ENCODE results near the gene CD2.

Gene CD2

DNA sequence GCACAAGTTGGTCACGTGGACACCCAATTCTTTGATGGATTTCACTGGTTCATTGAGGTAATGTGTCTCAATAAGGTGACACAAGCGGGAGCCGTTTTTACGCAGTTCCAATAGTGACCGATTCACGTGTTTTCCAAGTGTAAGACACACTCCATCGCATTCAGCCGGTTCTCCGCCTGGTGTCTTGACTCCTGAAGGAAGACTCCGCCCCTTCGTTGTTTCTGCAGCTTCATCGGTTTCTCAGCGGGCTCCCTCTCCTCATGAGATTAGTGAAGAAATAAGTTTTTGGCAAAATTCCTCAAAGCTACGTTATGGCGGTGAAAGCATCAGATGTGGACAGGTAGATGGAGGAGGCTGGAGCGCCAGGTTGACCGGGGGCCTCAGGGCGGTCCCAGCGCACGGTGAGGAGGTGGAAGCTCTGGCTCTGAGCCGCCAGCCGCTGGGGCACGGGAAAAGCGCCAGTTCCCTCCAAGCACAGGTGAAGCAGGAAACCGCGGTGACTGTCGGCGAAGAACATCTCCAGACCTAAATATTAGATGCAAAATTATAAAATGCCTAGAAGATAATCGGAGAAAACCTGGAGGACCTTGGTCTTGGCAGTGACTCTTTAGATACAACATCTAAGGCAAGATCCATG is 21.0 kb downstream of the CD2 start:
- Histone ChIP-seq H3K27ac (ENCODE audit: insufficient read depth, low read depth, low read length, poor library complexity, severe bottlenecking) (no peak overlapping the region), H3K9me3 (ENCODE audit: control insufficient read depth, low read length) (no peaks in the 10 kb centered on the region), H3K4me1 (ENCODE audit: control insufficient read depth, insufficient read depth, low read length) (no peaks in the 10 kb centered on the region), H3K36me3 (ENCODE audit: control insufficient read depth, insufficient read depth, low read length) (no peaks in the 10 kb centered on the region), H3K4me3 (ENCODE audit: insufficient read depth, low read depth, low read length) (no peak overlapping the region), H3K27me3 (ENCODE audit: control insufficient read depth, insufficient read depth, low read length, poor library complexity, severe bottlenecking) (no peaks in the 10 kb centered on the region)
- 96% methylated on average over 29 of the region's 29 CpGs for WGBS, 2 experiments

DNA sequence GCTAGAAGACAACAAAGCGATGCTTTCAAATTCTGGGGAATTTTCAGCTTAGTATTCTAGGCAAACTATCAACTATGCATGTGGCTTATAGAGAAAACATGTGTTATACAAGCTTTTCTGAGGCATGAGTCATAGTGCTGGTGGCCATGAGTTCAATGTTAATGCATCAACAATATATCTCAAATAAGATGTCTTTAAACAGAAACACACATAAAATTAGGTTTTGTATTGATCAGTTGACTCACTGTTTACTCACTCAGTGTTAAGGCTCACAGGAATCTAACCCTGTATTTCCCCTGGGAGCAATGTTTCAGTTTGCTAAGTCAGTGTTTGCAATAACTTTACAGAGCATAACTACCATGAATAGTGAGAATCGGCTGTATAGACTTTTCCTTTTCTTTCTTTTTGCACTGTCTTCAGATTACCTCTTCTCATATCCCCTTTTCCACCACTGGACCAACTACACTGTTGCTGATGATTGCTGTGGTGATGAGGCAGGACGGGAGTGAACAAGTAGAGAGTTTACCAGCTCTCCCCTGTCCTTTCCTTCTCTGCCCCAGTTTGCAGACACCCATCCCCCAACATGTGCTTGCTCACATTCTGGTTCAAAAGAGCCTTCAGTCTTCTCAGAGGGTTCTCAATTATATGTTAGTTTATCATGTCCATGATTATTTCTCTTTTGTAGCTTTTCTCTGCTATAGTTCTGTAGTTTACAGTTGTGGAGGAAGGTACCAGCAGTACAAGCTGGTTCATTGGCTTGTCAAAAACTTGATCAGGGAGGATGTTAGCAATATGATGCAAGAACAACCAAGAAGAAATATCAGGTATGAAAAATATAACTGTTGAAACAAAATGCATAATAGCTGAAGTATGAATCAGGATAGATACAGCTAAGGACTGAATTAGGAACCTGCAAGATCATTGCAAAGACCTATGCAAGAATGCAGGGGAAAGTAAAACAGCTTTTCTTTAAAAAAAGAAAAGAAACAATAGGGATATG is 23.9 kb downstream of the CD2 start:
- Histone ChIP-seq H3K4me3 (ENCODE audit: insufficient read depth, low read depth, low read length) (no peak overlapping the region), H3K27me3 (ENCODE audit: control insufficient read depth, insufficient read depth, low read length, poor library complexity, severe bottlenecking) (no peaks in the 10 kb centered on the region), H3K36me3 (ENCODE audit: control insufficient read depth, insufficient read depth, low read length) (no peaks in the 10 kb centered on the region), H3K9me3 (ENCODE audit: control insufficient read depth, low read length) (no peaks in the 10 kb centered on the region), H3K27ac (ENCODE audit: insufficient read depth, low read depth, low read length, poor library complexity, severe bottlenecking) (no peak overlapping the region), H3K4me1 (ENCODE audit: control insufficient read depth, insufficient read depth, low read length) (no peaks in the 10 kb centered on the region)
- 61 to 79% methylated on average over 3 of the region's 3 CpGs for WGBS, 2 experiments

DNA sequence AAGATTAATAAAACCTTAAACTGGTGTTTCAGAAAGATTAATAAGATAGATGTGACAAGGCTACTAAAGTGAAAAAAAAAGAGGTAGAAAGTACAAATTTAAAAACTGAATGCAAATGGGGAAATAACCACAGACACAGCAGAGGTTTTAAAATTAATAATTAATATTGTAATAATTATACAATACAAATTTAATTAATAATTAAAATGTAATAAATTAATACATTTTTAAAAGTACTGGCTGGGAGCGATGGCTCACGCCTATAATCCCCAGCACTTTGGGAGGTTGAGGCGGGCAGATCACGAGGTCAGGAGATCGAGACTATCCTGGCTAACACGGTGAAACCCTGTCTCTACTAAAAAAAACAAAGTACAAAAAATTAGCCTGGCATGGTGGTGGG is 26.8 kb downstream of the CD2 start:
- 89 to 97% methylated on average over 6 of the region's 6 CpGs for WGBS, 2 experiments

DNA sequence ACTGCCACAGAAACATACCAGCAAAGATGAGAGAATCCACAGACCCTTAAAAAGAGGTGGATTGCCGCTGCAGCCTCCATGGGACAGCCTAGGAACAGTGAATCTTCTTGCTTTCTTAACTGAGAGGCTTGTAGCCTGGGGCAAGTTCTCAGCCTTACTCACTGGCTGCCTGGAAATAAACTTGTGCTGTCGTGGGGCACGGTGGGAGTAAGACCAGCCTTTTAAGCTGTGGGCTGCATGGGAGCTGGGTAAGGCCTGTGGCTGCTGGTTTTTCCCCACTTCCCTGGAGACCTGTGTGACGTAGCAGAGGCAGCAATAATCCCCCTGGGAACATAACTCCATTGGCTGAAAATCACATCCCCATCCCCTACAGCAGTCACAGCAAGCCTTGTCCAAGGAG is 30.8 kb downstream of the CD2 start:
- Histone ChIP-seq H3K4me3 (ENCODE audit: insufficient read depth, low read depth, low read length) (no peak overlapping the region), H3K9me3 (ENCODE audit: control insufficient read depth, low read length) (no peaks in the 10 kb centered on the region), H3K27ac (ENCODE audit: insufficient read depth, low read depth, low read length, poor library complexity, severe bottlenecking) (no peak overlapping the region), H3K27me3 (ENCODE audit: control insufficient read depth, insufficient read depth, low read length, poor library complexity, severe bottlenecking) (no peaks in the 10 kb centered on the region), H3K36me3 (ENCODE audit: control insufficient read depth, insufficient read depth, low read length) (no peaks in the 10 kb centered on the region), H3K4me1 (ENCODE audit: control insufficient read depth, insufficient read depth, low read length) (no peaks in the 10 kb centered on the region)
- 83 to 89% methylated on average over 4 of the region's 4 CpGs for WGBS, 2 experiments

More for the DNA sequence above, 26.8 kb downstream of the CD2 start:
- no peak overlapping the region for H3K4me3 ChIP-seq (ENCODE audit: insufficient read depth, low read depth, low read length)
- H3K27me3 ChIP-seq (ENCODE audit: control insufficient read depth, insufficient read depth, low read length, poor library complexity, severe bottlenecking): no peaks in the 10 kb centered on the region
- no peak overlapping the region for H3K27ac ChIP-seq (ENCODE audit: insufficient read depth, low read depth, low read length, poor library complexity, severe bottlenecking)
- no peaks in the 10 kb centered on the region for H3K9me3 ChIP-seq (ENCODE audit: control insufficient read depth, low read length)
- H3K36me3 ChIP-seq (ENCODE audit: control insufficient read depth, insufficient read depth, low read length): no peaks in the 10 kb centered on the region
- no peaks in the 10 kb centered on the region for H3K4me1 ChIP-seq (ENCODE audit: control insufficient read depth, insufficient read depth, low read length)

DNA sequence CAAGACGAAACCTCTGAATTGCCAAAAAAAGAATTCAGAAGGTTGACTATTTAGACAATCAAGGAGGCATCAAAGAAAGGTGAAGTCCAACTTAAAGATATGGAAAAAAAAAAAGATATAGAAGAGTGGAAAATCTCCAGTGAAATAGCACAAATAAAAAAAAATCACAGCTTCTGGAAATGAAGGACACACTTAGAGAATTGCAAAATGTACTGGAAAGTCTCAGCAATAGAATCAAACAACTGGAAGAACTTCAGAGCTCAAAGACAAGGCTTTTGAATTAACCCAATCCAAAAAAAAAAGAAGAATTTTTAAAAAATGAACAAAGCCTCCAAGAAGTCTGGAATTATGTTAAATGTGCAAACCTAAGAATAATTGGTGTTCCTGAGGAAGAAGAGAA is 31.8 kb downstream of the CD2 start:
- no peaks in the 10 kb centered on the region for H3K36me3 ChIP-seq (ENCODE audit: control insufficient read depth, insufficient read depth, low read length)
- no peaks in the 10 kb centered on the region for H3K4me1 ChIP-seq (ENCODE audit: control insufficient read depth, insufficient read depth, low read length)
- 94 to 100% methylated on average over 1 of the region's 1 CpG for WGBS, 2 experiments
- H3K4me3 ChIP-seq (ENCODE audit: insufficient read depth, low read depth, low read length): no peak overlapping the region
- H3K27me3 ChIP-seq (ENCODE audit: control insufficient read depth, insufficient read depth, low read length, poor library complexity, severe bottlenecking): no peaks in the 10 kb centered on the region
- H3K9me3 ChIP-seq (ENCODE audit: control insufficient read depth, low read length): no peaks in the 10 kb centered on the region
- H3K27ac ChIP-seq (ENCODE audit: insufficient read depth, low read depth, low read length, poor library complexity, severe bottlenecking): no peak overlapping the region

DNA sequence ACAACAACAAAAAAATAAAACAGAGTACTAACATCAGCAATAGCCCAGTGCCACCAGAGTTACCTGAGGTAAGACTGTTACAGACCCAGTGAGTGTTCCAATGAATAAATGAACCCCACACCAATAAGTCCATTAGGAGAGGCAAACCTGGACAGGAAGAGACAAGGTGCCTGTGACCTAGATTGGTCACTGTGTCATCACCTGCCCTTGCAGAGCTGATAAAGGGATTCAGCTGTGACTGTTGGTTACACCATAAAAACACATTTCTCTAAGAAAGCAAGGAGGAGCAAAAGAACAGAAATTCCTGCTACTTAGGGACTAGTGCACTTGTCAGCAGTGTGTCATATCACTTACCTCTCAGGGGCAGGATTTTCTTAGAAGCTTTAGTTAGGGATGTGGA is 37.5 kb downstream of the CD2 start:
- no peaks in the 10 kb centered on the region for H3K9me3 ChIP-seq (ENCODE audit: control insufficient read depth, low read length)
- no peak overlapping the region for H3K27ac ChIP-seq (ENCODE audit: insufficient read depth, low read depth, low read length, poor library complexity, severe bottlenecking)
- no peak overlapping the region for H3K4me3 ChIP-seq (ENCODE audit: insufficient read depth, low read depth, low read length)
- no peaks in the 10 kb centered on the region for H3K27me3 ChIP-seq (ENCODE audit: control insufficient read depth, insufficient read depth, low read length, poor library complexity, severe bottlenecking)
- H3K36me3 ChIP-seq (ENCODE audit: control insufficient read depth, insufficient read depth, low read length): no peaks in the 10 kb centered on the region
- no peaks in the 10 kb centered on the region for H3K4me1 ChIP-seq (ENCODE audit: control insufficient read depth, insufficient read depth, low read length)

DNA sequence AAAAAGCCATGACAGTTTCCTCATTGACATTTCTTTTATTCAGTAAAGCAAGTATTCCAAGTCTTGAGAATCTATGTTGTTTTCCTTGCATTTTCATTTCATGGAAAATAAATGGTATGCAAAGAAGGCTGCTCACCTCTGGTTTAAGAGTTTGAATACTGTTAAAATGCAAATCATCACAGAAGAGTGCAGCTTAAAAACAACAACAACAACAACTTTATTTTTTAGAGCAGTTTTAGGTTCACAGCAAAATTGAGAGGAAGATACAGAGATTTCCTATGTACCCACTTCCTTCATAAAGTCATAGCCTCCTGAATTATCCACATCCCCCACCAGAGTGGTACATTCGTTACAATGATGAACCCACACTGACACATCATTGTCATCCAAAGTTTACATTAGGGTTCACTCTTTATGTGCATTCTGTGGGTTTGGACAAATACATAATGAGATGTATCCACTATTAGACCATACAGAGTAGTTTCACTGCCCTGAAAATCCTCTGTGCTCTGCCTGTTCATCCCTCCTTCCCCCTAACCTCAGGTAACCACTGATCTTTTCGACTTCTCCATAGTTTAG is 39.2 kb downstream of the CD2 start:
- H3K27me3 ChIP-seq (ENCODE audit: control insufficient read depth, insufficient read depth, low read length, poor library complexity, severe bottlenecking): no peaks in the 10 kb centered on the region
- H3K9me3 ChIP-seq (ENCODE audit: control insufficient read depth, low read length): no peaks in the 10 kb centered on the region
- WGBS, 2 experiments: 90 to 94% methylated on average over 2 of the region's 2 CpGs
- no peaks in the 10 kb centered on the region for H3K36me3 ChIP-seq (ENCODE audit: control insufficient read depth, insufficient read depth, low read length)
- H3K4me1 ChIP-seq (ENCODE audit: control insufficient read depth, insufficient read depth, low read length): no peaks in the 10 kb centered on the region
- no peak overlapping the region for H3K4me3 ChIP-seq (ENCODE audit: insufficient read depth, low read depth, low read length)
- no peak overlapping the region for H3K27ac ChIP-seq (ENCODE audit: insufficient read depth, low read depth, low read length, poor library complexity, severe bottlenecking)

DNA sequence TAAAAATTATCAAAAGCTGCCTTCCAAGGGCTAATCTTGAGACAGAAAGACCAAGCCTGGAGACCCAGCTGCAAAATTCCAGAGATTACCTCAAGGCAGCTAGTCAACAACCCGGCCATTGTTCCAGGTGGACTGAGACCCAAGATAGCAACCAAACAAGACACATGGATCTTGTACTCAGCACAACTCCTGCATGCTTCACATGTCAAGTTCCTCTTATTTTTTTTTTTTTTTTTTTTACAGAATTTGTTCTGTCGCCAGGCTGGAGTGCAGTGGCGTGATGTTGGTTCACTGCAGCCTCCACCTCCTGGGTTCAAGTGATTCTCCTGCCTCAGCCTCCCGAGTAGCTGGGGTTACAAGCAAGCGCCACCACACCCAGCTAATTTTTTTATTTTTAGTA is 40.1 kb downstream of the CD2 start:
- H3K4me1 ChIP-seq (ENCODE audit: control insufficient read depth, insufficient read depth, low read length): no peaks in the 10 kb centered on the region
- H3K9me3 ChIP-seq (ENCODE audit: control insufficient read depth, low read length): no peaks in the 10 kb centered on the region
- no peaks in the 10 kb centered on the region for H3K27me3 ChIP-seq (ENCODE audit: control insufficient read depth, insufficient read depth, low read length, poor library complexity, severe bottlenecking)
- H3K36me3 ChIP-seq (ENCODE audit: control insufficient read depth, insufficient read depth, low read length): no peaks in the 10 kb centered on the region
- no peak overlapping the region for H3K4me3 ChIP-seq (ENCODE audit: insufficient read depth, low read depth, low read length)
- WGBS, 2 experiments: 92 to 98% methylated on average over 4 to 5 of the region's 5 CpGs
- no peak overlapping the region for H3K27ac ChIP-seq (ENCODE audit: insufficient read depth, low read depth, low read length, poor library complexity, severe bottlenecking)

DNA sequence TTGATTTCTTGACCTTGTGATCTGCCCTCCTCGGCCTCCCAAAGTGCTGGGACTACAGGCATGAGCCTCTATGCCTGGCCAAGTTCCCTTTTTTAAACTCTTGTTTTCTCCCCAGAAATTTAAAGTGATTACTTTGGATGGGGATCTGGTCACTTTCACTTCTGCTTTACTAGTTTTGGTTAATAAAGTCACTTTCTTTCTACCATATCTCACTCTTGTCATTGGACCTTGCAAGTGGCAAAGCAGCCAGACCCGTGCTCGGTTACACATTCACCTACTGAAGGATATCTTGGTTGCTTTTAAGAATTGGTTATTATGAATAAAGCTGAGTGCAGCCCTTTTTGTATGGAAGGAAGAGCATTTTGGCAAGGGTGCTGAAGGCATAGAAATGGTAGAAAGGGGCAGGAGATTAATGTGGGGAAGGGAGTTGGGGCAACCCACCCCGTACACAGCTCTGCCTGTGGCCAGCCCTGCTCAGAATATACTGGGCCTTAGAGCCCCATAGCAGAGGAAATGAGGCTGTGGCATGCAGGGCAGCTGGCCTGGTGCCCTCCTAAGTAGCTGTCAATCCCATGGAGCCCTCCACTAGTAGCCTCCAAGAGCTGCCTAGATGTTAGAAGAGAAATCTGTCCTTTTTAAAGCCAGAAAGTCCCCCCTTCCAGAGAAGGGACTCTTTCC is 40.7 kb downstream of the CD2 start:
- H3K36me3 ChIP-seq (ENCODE audit: control insufficient read depth, insufficient read depth, low read length): no peaks in the 10 kb centered on the region
- no peaks in the 10 kb centered on the region for H3K4me1 ChIP-seq (ENCODE audit: control insufficient read depth, insufficient read depth, low read length)
- 93 to 94% methylated on average over 4 of the region's 4 CpGs for WGBS, 2 experiments

DNA sequence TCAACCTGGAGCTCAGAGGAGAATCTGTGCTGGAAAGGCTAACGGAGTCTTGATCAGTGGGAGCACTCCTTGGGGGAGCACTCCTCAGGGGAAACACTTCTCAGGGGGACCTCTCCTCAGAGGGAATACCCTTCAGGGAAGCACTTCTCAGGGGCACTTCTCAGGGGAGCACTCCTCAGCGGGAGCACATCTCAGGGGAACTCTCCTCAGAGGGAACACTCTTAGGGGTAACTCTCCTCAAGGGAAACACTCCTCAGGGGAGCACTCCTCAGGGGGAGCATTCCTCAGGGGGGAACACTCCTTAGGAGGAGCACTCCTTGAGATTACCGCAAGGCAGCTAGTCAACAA is 41.2 kb downstream of the CD2 start:
- no peak overlapping the region for H3K4me3 ChIP-seq (ENCODE audit: insufficient read depth, low read depth, low read length)
- no peaks in the 10 kb centered on the region for H3K36me3 ChIP-seq (ENCODE audit: control insufficient read depth, insufficient read depth, low read length)
- WGBS, 2 experiments: 96 to 98% methylated on average over 3 of the region's 3 CpGs

More for the DNA sequence above, 40.7 kb downstream of the CD2 start:
- Histone ChIP-seq H3K9me3 (ENCODE audit: control insufficient read depth, low read length) (no peaks in the 10 kb centered on the region), H3K4me3 (ENCODE audit: insufficient read depth, low read depth, low read length) (no peak overlapping the region), H3K27me3 (ENCODE audit: control insufficient read depth, insufficient read depth, low read length, poor library complexity, severe bottlenecking) (no peaks in the 10 kb centered on the region), H3K27ac (ENCODE audit: insufficient read depth, low read depth, low read length, poor library complexity, severe bottlenecking) (no peak overlapping the region)

More for the DNA sequence above, 41.2 kb downstream of the CD2 start:
- no peaks in the 10 kb centered on the region for H3K9me3 ChIP-seq (ENCODE audit: control insufficient read depth, low read length)
- no peak overlapping the region for H3K27ac ChIP-seq (ENCODE audit: insufficient read depth, low read depth, low read length, poor library complexity, severe bottlenecking)
- no peaks in the 10 kb centered on the region for H3K4me1 ChIP-seq (ENCODE audit: control insufficient read depth, insufficient read depth, low read length)
- H3K27me3 ChIP-seq (ENCODE audit: control insufficient read depth, insufficient read depth, low read length, poor library complexity, severe bottlenecking): no peaks in the 10 kb centered on the region
